CD14-positive monocyte (primary cell): Measurements from ENCODE around the gene PPP2R3A. TPM values are rescaled to one million over a fixed set of nuclear protein-coding genes. Genes with fewer than 3 reads are reported as not detected.

ENCODE experiments used
- DNase-seq, 3 donors: peaks; one replicate each; pipeline ENCODE4 v3.0.0-alpha.2; 2011 to 2022
- H2AFZ ChIP-seq: 2 replicates; pipeline ENCODE4 v1.6.0; 2012; ENCODE audit warnings: mild to moderate bottlenecking, low read depth, low read length, inconsistent platforms; ENCODE audit not compliant: insufficient read depth, poor library complexity, severe bottlenecking
- H3K27ac ChIP-seq, 2 donors: 1 replicate in 1 of 2; 2 replicates in 1 of 2; pipeline ENCODE4 v1.5.1; 2012 to 2013; ENCODE audit warnings: low read length in 2 of 2, control low read depth in 1 of 2, inconsistent platforms in 1 of 2, low read depth in 1 of 2, mild to moderate bottlenecking in 1 of 2
- H3K27me3 ChIP-seq, 2 donors: one replicate each; pipeline versions ENCODE4 v1.6.0 to v1.6.1; 2011 to 2013; ENCODE audit warnings: low read length in 2 of 2; ENCODE audit not compliant: control insufficient read depth in 2 of 2, insufficient read depth in 2 of 2
- H3K36me3 ChIP-seq, 2 donors: replicated peaks in 1 of 2; 1 replicate in 1 of 2; 2 replicates in 1 of 2; pipeline versions ENCODE4 v1.5.1 to v1.6.1; 2012 to 2013; ENCODE audit warnings: low read length in 2 of 2, control low read depth in 1 of 2, inconsistent platforms in 1 of 2, mild to moderate bottlenecking in 1 of 2; ENCODE audit not compliant: insufficient read depth in 2 of 2, control insufficient read depth in 1 of 2
- H3K4me1 ChIP-seq, 2 donors: 1 replicate in 1 of 2; 2 replicates in 1 of 2; pipeline versions ENCODE4 v1.5.1 to v1.6.1; 2012 to 2013; ENCODE audit warnings: low read length in 2 of 2, control low read depth in 1 of 2, inconsistent platforms in 1 of 2, mild to moderate bottlenecking in 1 of 2, moderate library complexity in 1 of 2; ENCODE audit not compliant: insufficient read depth in 2 of 2, control insufficient read depth in 1 of 2
- H3K4me2 ChIP-seq: replicated peaks from 2 replicates; pipeline ENCODE3; 2012; ENCODE audit warnings: low read length, moderate library complexity, mild to moderate bottlenecking; ENCODE audit not compliant: poor library complexity, severe bottlenecking; ENCODE audit errors: extremely low read depth
- H3K4me3 ChIP-seq, 3 experiments: fragments of 200-600 bp in 1 of 3; sonication (generic) in 1 of 3; replicated peaks in 1 of 3; 1 replicate in 2 of 3; 2 replicates in 1 of 3; pipeline ENCODE4 v1.5.1; 2011 to 2013; ENCODE audit warnings: low read length in 3 of 3, mild to moderate bottlenecking in 3 of 3, control low read depth in 2 of 3, low read depth in 2 of 3, inconsistent platforms in 1 of 3, moderate library complexity in 1 of 3
- H3K79me2 ChIP-seq: 2 replicates; pipeline ENCODE4 v1.6.0; 2012; ENCODE audit warnings: mild to moderate bottlenecking, control low read depth, inconsistent platforms, low read length, moderate library complexity; ENCODE audit not compliant: insufficient read depth
- H3K9ac ChIP-seq: 2 replicates; pipeline ENCODE4 v1.6.0; 2017; ENCODE audit warnings: low read length, mild to moderate bottlenecking; ENCODE audit not compliant: insufficient read depth, poor library complexity, severe bottlenecking
- H3K9me3 ChIP-seq, 2 donors: replicated peaks in 1 of 2; 1 replicate in 1 of 2; 2 replicates in 1 of 2; pipeline versions ENCODE4 v1.5.1 to v1.6.1; 2012 to 2013; ENCODE audit warnings: low read length in 2 of 2, control low read depth in 1 of 2; ENCODE audit not compliant: control insufficient read depth in 1 of 2, insufficient read depth in 1 of 2
- H4K20me1 ChIP-seq: 2 replicates; pipeline ENCODE4 v1.6.0; 2012; ENCODE audit warnings: mild to moderate bottlenecking, low read length, control low read depth, moderate library complexity; ENCODE audit not compliant: insufficient read depth
- H3K27ac Mint-ChIP-seq, 7 donors: one replicate each; pipeline ENCODE4 v1.8.0; 2020; ENCODE audit warnings: mild to moderate bottlenecking in 7 of 7, mixed read lengths in 7 of 7, moderate library complexity in 6 of 7, inconsistent platforms in 2 of 7
- H3K27me3 Mint-ChIP-seq, 3 donors: one replicate each; pipeline ENCODE4 v1.8.0; 2021 to 2022; ENCODE audit warnings: low read depth in 3 of 3, mild to moderate bottlenecking in 3 of 3, mixed read lengths in 3 of 3, moderate library complexity in 3 of 3, inconsistent platforms in 1 of 3
- H3K36me3 Mint-ChIP-seq, 2 donors: one replicate each; pipeline ENCODE4 v1.8.0; 2020; ENCODE audit warnings: mixed read lengths in 2 of 2, inconsistent platforms in 1 of 2, mild to moderate bottlenecking in 1 of 2
- H3K4me1 Mint-ChIP-seq: one replicate; pipeline ENCODE4 v1.8.0; 2020; ENCODE audit warnings: mild to moderate bottlenecking, mixed read lengths
- H3K4me3 Mint-ChIP-seq, 2 donors: one replicate each; pipeline ENCODE4 v1.8.0; 2020; ENCODE audit warnings: mild to moderate bottlenecking in 2 of 2, mixed read lengths in 2 of 2, moderate library complexity in 1 of 2
- H3K9me3 Mint-ChIP-seq, 7 donors: one replicate each; pipeline ENCODE4 v1.8.0; 2020 to 2022; ENCODE audit warnings: mixed read lengths in 7 of 7, mild to moderate bottlenecking in 6 of 7, moderate library complexity in 6 of 7, inconsistent platforms in 2 of 7
- WGBS: methylation state at CpG from one replicate; pipeline ENCODE4 v1.1.5; 2013; ENCODE audit warnings: missing lambda C conversion rate; ENCODE audit not compliant: insufficient coverage; 5-methylcytosine and 5-hydroxymethylcytosine counted together
- intact Hi-C, 2 donors: fragments of 100-400 bp; cut with micrococcal nuclease; formaldehyde crosslinking; loops; one replicate each; pipeline versions ENCODE4 v1.15.0 to v1.15.1; 2023
- polyA plus RNA-seq, 3 donors: library from polyadenylated mRNA; depleted of rRNA in 1 of 3; unstranded in 2 of 3; stranded (reverse) in 1 of 3; fragments of 300-500 nt in 2 of 3; fragments of >200 nt in 1 of 3; fragmentation: Illumina TruSeq in 2 of 3; gene quantifications; 1 replicate in 2 of 3; 2 replicates in 1 of 3; pipeline ENCODE4 v1.2.3, GENCODE V29; 2012 to 2021
- TF ChIP-seq, protein P1 (sequence below): fragments of 200-600 bp; IDR thresholded peaks from one replicate; pipeline ENCODE4 v1.8.0; 2022; ENCODE audit warnings: antibody characterized with exemption, mild to moderate bottlenecking

The PPP2R3A gene
- polyA plus RNA-seq, 3 donors = 0.09 to 0.15 (median 0.10) TPM

DNA sequence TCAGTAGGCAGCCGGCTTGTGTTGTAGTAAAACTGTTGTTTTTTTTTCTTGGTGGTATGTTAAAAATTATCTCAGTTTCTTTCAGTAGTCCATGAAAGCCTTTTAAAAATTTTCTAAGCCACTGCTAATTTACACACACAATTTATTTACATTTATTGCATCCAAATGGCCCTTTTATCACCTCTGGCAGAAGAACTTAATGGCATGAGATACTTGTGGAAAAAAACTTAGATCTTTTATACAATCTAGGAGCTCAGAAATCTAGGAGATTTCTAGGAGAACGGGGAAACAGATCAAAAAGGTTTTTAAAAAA, 1.4 kb downstream of the PPP2R3A start:
- peaks cover 18 to 28% of the 10 kb centered on the region in 2 donors for H3K27me3 ChIP-seq
- H3K9ac ChIP-seq = no peak overlapping the region
- H2AFZ ChIP-seq = no peak overlapping the region
- H4K20me1 ChIP-seq = no peaks in the 10 kb centered on the region
- WGBS = no CpG with 5 or more reads among the region's 2 CpGs
- Mint-ChIP-seq H3K27me3 (peaks cover 20 to 32% (median 21%) of the 10 kb centered on the region in 3 donors), H3K9me3 (peaks cover 0 to 7% (median 3%) of the 10 kb centered on the region in 7 donors), H3K4me3 (peak overlapping the region; percentile 78 to 89), H3K36me3 (peaks cover 0 to 3% of the 10 kb centered on the region in 2 donors), H3K27ac (no peak overlapping the region), H3K4me1 (peaks cover 12% of the 10 kb centered on the region)
- H3K4me2 ChIP-seq = peak overlapping the region; percentile 91
- peaks cover 7 to 11% of the 10 kb centered on the region in 2 donors for H3K4me1 ChIP-seq
- no peaks in the 10 kb centered on the region for H3K79me2 ChIP-seq
- no peaks in the 10 kb centered on the region for H3K9me3 ChIP-seq
- no peak for DNase-seq
- TF ChIP-seq, protein P1, sequence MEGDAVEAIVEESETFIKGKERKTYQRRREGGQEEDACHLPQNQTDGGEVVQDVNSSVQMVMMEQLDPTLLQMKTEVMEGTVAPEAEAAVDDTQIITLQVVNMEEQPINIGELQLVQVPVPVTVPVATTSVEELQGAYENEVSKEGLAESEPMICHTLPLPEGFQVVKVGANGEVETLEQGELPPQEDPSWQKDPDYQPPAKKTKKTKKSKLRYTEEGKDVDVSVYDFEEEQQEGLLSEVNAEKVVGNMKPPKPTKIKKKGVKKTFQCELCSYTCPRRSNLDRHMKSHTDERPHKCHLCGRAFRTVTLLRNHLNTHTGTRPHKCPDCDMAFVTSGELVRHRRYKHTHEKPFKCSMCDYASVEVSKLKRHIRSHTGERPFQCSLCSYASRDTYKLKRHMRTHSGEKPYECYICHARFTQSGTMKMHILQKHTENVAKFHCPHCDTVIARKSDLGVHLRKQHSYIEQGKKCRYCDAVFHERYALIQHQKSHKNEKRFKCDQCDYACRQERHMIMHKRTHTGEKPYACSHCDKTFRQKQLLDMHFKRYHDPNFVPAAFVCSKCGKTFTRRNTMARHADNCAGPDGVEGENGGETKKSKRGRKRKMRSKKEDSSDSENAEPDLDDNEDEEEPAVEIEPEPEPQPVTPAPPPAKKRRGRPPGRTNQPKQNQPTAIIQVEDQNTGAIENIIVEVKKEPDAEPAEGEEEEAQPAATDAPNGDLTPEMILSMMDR = no peak
- peak overlapping the region in 1 of 3 experiments; percentile 79 for H3K4me3 ChIP-seq
- intact Hi-C loops = no loop called here
- H3K36me3 ChIP-seq = no peaks in the 10 kb centered on the region
- H3K27ac ChIP-seq = no peak overlapping the region

DNA sequence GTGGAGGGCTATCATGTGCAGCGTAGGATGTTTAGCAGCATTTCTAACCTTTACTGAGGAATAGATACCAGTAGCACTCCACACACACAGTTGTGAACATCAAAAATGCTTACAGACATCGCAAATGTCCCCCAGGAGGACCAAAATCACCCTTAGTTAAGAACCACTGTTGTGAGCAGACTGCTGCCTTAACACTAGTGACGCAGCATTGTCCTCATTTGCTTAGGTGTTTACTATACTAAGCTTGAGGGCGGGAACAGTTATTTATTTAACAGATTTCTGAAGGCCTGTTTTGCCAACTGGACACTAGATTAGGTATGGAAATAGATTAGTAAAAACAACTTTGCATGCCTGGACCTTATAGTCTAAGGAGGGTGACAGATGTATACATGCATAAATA, 2.3 kb downstream of the PPP2R3A start:
- Histone ChIP-seq H3K4me3 (no peak overlapping the region), H3K4me2 (no peak overlapping the region), H3K79me2 (no peaks in the 10 kb centered on the region), H2AFZ (no peak overlapping the region), H3K9me3 (no peaks in the 10 kb centered on the region), H3K9ac (no peak overlapping the region), H3K27me3 (peaks cover 18 to 28% of the 10 kb centered on the region in 2 donors), H3K27ac (no peak overlapping the region), H4K20me1 (no peaks in the 10 kb centered on the region), H3K36me3 (no peaks in the 10 kb centered on the region), H3K4me1 (peaks cover 7 to 11% of the 10 kb centered on the region in 2 donors)
- intact Hi-C loops = no loop called here
- Mint-ChIP-seq H3K9me3 (peaks cover 0 to 7% (median 2%) of the 10 kb centered on the region in 7 donors), H3K36me3 (peaks cover 0 to 3% of the 10 kb centered on the region in 2 donors), H3K27me3 (peaks cover 19 to 32% (median 20%) of the 10 kb centered on the region in 3 donors), H3K4me3 (no peak overlapping the region), H3K27ac (no peak overlapping the region), H3K4me1 (peaks cover 12% of the 10 kb centered on the region)
- 100% methylated on average over 1 of the region's 4 CpGs for WGBS
- TF ChIP-seq, protein P1 = no peak
- DNase-seq = no peak
